ENCODE results near the gene PRPF40B.

DNA sequence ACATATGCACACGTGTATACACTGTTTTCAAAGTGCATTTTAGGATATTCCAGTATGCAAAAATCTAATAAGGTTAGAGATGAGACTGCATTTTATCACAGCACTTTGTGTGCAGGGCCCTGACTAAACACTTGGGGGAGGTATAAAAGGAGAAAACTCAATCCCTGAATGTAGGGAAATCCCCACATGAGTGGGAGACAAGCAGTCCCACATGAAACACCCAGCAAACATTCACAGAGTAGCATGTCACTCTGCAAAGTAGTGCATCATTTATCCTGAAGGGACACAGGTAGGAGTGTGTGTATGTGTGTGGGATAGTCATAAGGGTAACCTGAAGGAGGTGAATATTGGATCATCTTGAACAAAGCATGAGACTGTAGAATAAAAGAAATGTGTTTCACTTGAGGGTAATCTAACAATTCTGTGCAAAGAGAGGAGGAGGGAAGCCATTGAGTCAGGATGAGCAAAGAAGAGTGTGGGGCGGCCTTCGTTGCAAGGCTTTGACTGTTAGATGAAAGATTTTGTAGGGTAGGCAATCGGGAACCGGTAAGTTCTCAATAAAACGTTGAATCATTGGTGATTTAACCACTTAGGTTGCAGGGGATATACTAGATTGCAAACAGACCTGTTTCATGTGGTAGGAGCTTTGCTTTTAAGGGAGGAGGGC lies 2.9 kb downstream of the PRPF40B start:
- TF ChIP-seq POLR2AphosphoS5 (IDR thresholded peaks at IDR 0.05; ENCODE audit: low read depth, low read length) (no peak), POLR2A (IDR thresholded peaks at IDR 0.05; ENCODE audit: low read depth, low read length) (0 out of 2 replicates have a peak, but pooled peaks have one; percentile 49), POU2F2 (IDR thresholded peaks at IDR 0.05; ENCODE audit: low read depth, low read length) (no peak), TAF1 (IDR thresholded peaks at IDR 0.05; ENCODE audit: low read depth, low read length) (no peak), SPI1 (IDR thresholded peaks at IDR 0.05; ENCODE audit: low read depth, low read length) (no peak), PAX5 (IDR thresholded peaks at IDR 0.05; ENCODE audit: insufficient read depth, low read length, severe bottlenecking) (no peak)

Data from GM12891 (cell line).